ENCODE results near the gene MPZ. TPM values are rescaled to one million over a fixed set of nuclear protein-coding genes. Genes with fewer than 3 reads are reported as not detected.
"Not testable (repeated sequence)": the region's sequence is repeated elsewhere in the genome, so short reads cannot be mapped to it uniquely, and the experiment has no call there.

MPZ gene
- polyA plus RNA-seq, 4 donors: 4.2 to 12.5 (median 4.6) TPM

DNA sequence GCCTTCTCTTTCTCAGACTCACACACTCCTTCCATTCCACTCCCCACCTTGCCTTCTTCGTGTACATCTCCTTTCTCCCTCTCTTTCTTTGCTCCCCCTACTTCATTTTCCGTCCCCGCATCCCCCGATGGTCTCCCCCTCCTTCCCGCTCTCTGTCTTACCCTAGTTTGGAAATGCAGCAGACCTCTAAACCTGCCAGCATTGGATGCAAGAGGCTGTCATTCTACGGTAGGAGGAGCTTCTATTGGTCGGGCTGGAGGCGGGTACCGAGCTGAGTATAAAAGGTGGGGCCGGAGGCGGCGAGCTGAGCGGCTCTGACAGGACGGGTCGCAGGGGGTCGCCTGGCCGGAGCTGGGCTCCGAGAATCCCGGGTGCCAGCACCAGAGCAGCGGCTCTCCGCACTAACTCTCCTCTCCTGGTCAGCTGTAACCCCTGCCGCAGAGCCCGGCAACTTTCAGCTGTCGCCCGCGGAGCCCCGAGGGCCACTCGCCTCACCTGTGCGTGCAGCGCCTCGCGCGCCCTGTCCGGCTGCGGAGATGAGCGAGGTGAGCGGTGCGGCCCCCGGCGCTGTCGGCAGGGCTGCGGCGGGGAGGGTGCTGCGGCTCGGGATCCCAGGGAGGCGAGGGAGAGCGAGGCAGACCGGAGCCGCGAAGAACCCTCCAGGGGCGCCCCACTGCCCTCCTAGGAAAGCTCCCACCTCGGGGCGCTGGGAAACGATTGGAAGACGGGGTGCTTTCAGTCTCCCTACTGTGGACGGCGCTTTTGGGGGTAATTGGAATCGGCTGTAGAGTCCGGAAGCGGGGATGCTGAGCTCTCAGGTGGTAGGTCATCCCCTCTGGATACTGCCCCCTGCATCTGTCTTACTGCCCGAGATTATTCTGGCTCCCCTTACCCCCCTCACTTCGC is 51.1 kb downstream of the MPZ start, which contains the start of gene PCP4L1:
PCP4L1 (plus strand) TSS at position 307 of the 906 bp plus-strand sequence; CDS start at position 537, 230 bp downstream.
- peak; percentile 45 to 55 (median 48) for DNase-seq (ENCODE audit: low read depth in 4 of 4, low spot score in 3 of 4)

DNA sequence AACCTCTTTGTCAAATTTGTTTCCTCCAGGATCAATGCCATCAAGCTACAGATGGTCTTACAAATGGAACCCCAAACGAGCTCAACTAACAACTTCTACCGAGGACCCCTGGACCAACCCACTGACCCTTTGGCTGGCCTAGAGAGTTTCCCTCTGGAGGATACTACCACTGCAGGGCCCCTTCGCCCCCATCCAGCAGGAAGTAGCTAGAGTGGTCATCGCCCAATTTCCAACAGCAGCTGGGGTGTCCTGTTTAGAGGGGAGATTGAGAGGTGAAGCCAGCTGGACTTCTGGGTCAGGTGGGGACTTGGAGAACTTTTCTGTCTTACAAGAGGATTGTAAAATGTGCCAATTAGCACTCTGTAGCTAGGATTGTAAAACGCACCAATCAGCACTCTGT is 52.7 kb downstream of the MPZ start:
- DNase-seq (ENCODE audit: low read depth in 4 of 4, low spot score in 3 of 4): not testable (repeated sequence)

DNA sequence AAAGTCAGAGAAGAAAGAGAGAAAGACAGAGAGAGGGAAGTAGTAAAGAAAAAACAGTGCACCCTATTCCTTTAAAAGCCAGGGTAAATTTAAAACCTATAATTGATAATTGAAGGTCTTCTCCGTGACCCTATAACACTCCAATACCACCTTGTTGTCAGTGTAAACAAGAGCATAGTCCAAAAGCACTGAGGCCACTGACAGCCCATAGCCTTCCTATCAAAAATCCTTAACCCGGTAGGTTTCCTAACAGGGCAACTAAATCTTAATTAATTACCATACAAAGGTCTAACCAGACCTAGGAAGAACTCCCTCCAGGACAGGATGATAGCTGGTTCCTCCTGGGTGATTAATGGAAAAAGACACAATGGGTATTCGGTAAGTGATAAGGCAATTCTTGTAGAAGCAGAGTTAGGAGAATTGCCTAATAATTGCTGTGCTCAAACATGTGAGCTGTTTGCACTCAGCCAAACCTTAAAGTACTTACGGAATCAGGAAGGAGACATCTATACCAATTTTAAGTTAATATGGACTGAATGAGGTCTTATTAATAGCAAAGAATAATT is 53.7 kb downstream of the MPZ start:
- DNase-seq (ENCODE audit: low read depth in 4 of 4, low spot score in 3 of 4): not testable (repeated sequence)

DNA sequence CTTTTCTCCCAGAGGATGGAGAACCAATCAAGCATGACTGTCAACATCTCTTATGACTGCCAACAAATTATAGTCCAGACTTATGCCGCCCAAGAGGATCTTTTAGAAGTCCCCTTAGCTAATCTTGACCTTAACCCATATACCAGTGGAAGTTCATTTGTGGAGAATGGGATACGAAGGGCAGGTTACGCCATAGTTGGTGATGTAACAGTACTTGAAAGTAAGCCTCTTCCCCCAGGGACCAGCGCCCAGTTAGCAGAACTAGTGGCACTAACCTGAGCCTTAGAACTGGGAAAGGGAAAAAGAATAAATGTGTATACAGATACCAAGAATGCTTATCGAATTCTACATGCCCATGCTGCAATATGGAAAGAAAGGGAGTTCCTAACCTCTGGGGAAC is 54.5 kb downstream of the MPZ start:
- not testable (repeated sequence) for DNase-seq (ENCODE audit: low read depth in 4 of 4, low spot score in 3 of 4)

Other genes starting within 250 kb of the MPZ start
- 1 to 10 TPM; 1.8 to 2.3 (median 2.0) TPM for gene ARHGAP30, start 240.1 kb downstream of the MPZ start, polyA plus RNA-seq (ENCODE audit: insufficient read length in 4 of 4)
- gene NECTIN4, start 220.4 kb downstream of the MPZ start, polyA plus RNA-seq (ENCODE audit: insufficient read length in 4 of 4): 1 to 10 TPM; 1.9 to 4.9 (median 3.4) TPM
- 10 to 100 TPM; 15.9 to 19.9 (median 18.3) TPM for gene KLHDC9, start 211.6 kb downstream of the MPZ start, polyA plus RNA-seq (ENCODE audit: insufficient read length in 4 of 4)
- 10 to 100 TPM; 64.7 to 90.0 (median 71.0) TPM for gene PFDN2, start 191.9 kb downstream of the MPZ start, polyA plus RNA-seq (ENCODE audit: insufficient read length in 4 of 4)
- gene NIT1, start 191.9 kb downstream of the MPZ start, polyA plus RNA-seq (ENCODE audit: insufficient read length in 4 of 4): 10 to 100 TPM; 47.8 to 55.3 (median 52.1) TPM
- 10 to 100 TPM; 47.2 to 59.6 (median 50.8) TPM for gene DEDD, start 177.3 kb downstream of the MPZ start, polyA plus RNA-seq (ENCODE audit: insufficient read length in 4 of 4)
- gene UFC1, start 156.0 kb downstream of the MPZ start, polyA plus RNA-seq (ENCODE audit: insufficient read length in 4 of 4): 100 to 1,000 TPM; 147 to 165 (median 159) TPM
- gene USP21, start 150.5 kb downstream of the MPZ start, polyA plus RNA-seq (ENCODE audit: insufficient read length in 4 of 4): 10 to 100 TPM; 45.7 to 51.3 (median 51.0) TPM
- gene PPOX, start 143.5 kb downstream of the MPZ start, polyA plus RNA-seq (ENCODE audit: insufficient read length in 4 of 4): 10 to 100 TPM; 36.3 to 44.0 (median 37.4) TPM
- 10 to 100 TPM; 43.6 to 46.2 (median 44.9) TPM for gene B4GALT3, start 132.5 kb downstream of the MPZ start, polyA plus RNA-seq (ENCODE audit: insufficient read length in 4 of 4)
- 1 to 10 TPM in 2 of 4 donors, under 1 TPM in 2; 0.66 to 1.4 (median 1.0) TPM for gene ADAMTS4, start 110.9 kb downstream of the MPZ start, polyA plus RNA-seq (ENCODE audit: insufficient read length in 4 of 4)
- gene NDUFS2, start 107.6 kb downstream of the MPZ start, polyA plus RNA-seq (ENCODE audit: insufficient read length in 4 of 4): 100 to 1,000 TPM; 174 to 198 (median 193) TPM
- 10 to 100 TPM; 12.0 to 16.1 (median 15.4) TPM for gene FCER1G, start 94.7 kb downstream of the MPZ start, polyA plus RNA-seq (ENCODE audit: insufficient read length in 4 of 4)
- 1 to 10 TPM in 1 of 4 donors, under 1 TPM in 2, not detected in 1; 0.13 to 6.0 (median 0.47) TPM for gene APOA2, start 86.3 kb downstream of the MPZ start, polyA plus RNA-seq (ENCODE audit: insufficient read length in 4 of 4)
- gene TOMM40L, start 83.9 kb downstream of the MPZ start, polyA plus RNA-seq (ENCODE audit: insufficient read length in 4 of 4): 10 to 100 TPM; 14.5 to 15.5 (median 14.9) TPM
- 1 to 10 TPM; 2.0 to 4.3 (median 3.8) TPM for gene NR1I3, start 71.8 kb downstream of the MPZ start, polyA plus RNA-seq (ENCODE audit: insufficient read length in 4 of 4)
- gene PCP4L1, start 51.2 kb downstream of the MPZ start, polyA plus RNA-seq (ENCODE audit: insufficient read length in 4 of 4): 1 to 10 TPM in 2 of 4 donors, under 1 TPM in 2; 0.91 to 1.6 (median 0.98) TPM
- gene SDHC, start 4.4 kb upstream of the MPZ start, polyA plus RNA-seq (ENCODE audit: insufficient read length in 4 of 4): 100 to 1,000 TPM; 265 to 291 (median 279) TPM
- 10 to 100 TPM; 11.8 to 16.8 (median 13.9) TPM for gene CFAP126, start 57.9 kb upstream of the MPZ start, polyA plus RNA-seq (ENCODE audit: insufficient read length in 4 of 4)
- gene FCGR2A, start 195.5 kb upstream of the MPZ start, polyA plus RNA-seq (ENCODE audit: insufficient read length in 4 of 4): 1 to 10 TPM; 5.0 to 8.3 (median 5.3) TPM
- under 1 TPM; 0.34 to 0.49 (median 0.44) TPM for gene HSPA6, start 214.6 kb upstream of the MPZ start, polyA plus RNA-seq (ENCODE audit: insufficient read length in 4 of 4)
- gene FCGR3A, start 239.8 kb upstream of the MPZ start, polyA plus RNA-seq (ENCODE audit: insufficient read length in 4 of 4): 1 to 10 TPM; 1.2 to 2.4 (median 1.5) TPM

Measured in right renal pelvis (tissue), 4 donors.